Left ventricle myocardium superior (tissue), 1 donor: ENCODE data around the gene HIPK3. TPM values are rescaled to one million over a fixed set of nuclear protein-coding genes. Genes with fewer than 3 reads are reported as not detected.

Experiments
- total RNA-seq: library from RNA; stranded (reverse); fragmentation: NEBNext Ultra II Directional; extraction: Animal tissue kit (Norgen Biotek cat#: 25700); gene quantifications from one replicate; pipeline ENCODE4 v1.2.1, GENCODE V29; 2021
- donor health status: DM: no; HTN: yes; CAD: no; lungs with severe emphysema.

HIPK3 gene
- total RNA-seq, 1 donor from 2014 or later = 306 TPM

Other genes starting within 250 kb of the HIPK3 start
- gene DEPDC7, start 241.5 kb upstream of the HIPK3 start, total RNA-seq = 0.37 TPM
- 6.5 TPM for gene TCP11L1, start 217.8 kb upstream of the HIPK3 start, total RNA-seq
- 9.8 TPM for gene CSTF3, start 95.9 kb upstream of the HIPK3 start, total RNA-seq
- 0.10 TPM for gene KIAA1549L, start 118.7 kb downstream of the HIPK3 start, total RNA-seq